OCI-LY1 (cell line): Measurements from ENCODE around the gene RAD21L1.

Experiments used
- H2AFZ ChIP-seq: fragments of 200-600 bp; sonication (generic), shearing (Covaris generic); 2 replicates; pipeline ENCODE4 v1.6.0; 2014; ENCODE audit warnings: antibody characterized with exemption, mild to moderate bottlenecking, low read length
- H3F3A ChIP-seq: fragments of 200-600 bp; sonication (generic), shearing (Covaris generic); 2 replicates; pipeline ENCODE4 v1.6.0; 2014; ENCODE audit warnings: mild to moderate bottlenecking, antibody characterized with exemption, low read length, moderate library complexity; ENCODE audit not compliant: insufficient read depth
- H3K27ac ChIP-seq: fragments of 200-600 bp; sonication (generic); 2 replicates; pipeline ENCODE4 v1.5.1; 2014; ENCODE audit warnings: low read length, mixed run types, mild to moderate bottlenecking, low read depth; ENCODE audit not compliant: poor library complexity, severe bottlenecking
- H3K27me3 ChIP-seq: fragments of 200-600 bp; sonication (generic); 2 replicates; pipeline ENCODE4 v1.6.0; 2014; ENCODE audit warnings: antibody characterized with exemption, mild to moderate bottlenecking, low read length, moderate library complexity; ENCODE audit not compliant: insufficient read depth
- H3K36me3 ChIP-seq: fragments of 200-600 bp; sonication (generic); 2 replicates; pipeline ENCODE4 v1.6.1; 2014; ENCODE audit warnings: mild to moderate bottlenecking, antibody characterized with exemption, low read length, moderate library complexity, mixed read lengths; ENCODE audit not compliant: insufficient read depth
- H3K4me1 ChIP-seq: fragments of 200-600 bp; sonication (generic); 2 replicates; pipeline ENCODE4 v1.5.1; 2014; ENCODE audit warnings: mild to moderate bottlenecking, low read length, moderate library complexity; ENCODE audit not compliant: insufficient read depth, severe bottlenecking
- H3K4me2 ChIP-seq: fragments of 200-600 bp; sonication (generic), shearing (Covaris generic); 2 replicates; pipeline ENCODE4 v1.6.1; 2014; ENCODE audit warnings: low read length
- H3K4me3 ChIP-seq: fragments of 200-600 bp; sonication (generic); 2 replicates; pipeline ENCODE4 v1.5.1; 2014; ENCODE audit warnings: low read length, low read depth, mild to moderate bottlenecking, mixed read lengths; ENCODE audit not compliant: poor library complexity, severe bottlenecking
- H3K79me2 ChIP-seq: fragments of 200-600 bp; shearing (Covaris generic); 2 replicates; pipeline ENCODE4 v1.6.1; 2016; ENCODE audit warnings: mixed run types, low read length, mixed read lengths; ENCODE audit not compliant: insufficient read depth
- H3K9ac ChIP-seq: fragments of 200-600 bp; sonication (generic), shearing (Covaris generic); 2 replicates; pipeline ENCODE4 v1.6.1; 2014; ENCODE audit warnings: mild to moderate bottlenecking, low read length, mixed read lengths
- H3K9me2 ChIP-seq: fragments of 200-600 bp; sonication (generic), shearing (Covaris generic); 2 replicates; pipeline ENCODE4 v1.6.1; 2014; ENCODE audit warnings: low read depth, mild to moderate bottlenecking, low read length, mixed read lengths
- H3K9me3 ChIP-seq: fragments of 200-600 bp; shearing (Covaris generic); 2 replicates; pipeline ENCODE4 v1.6.1; 2014; ENCODE audit warnings: low read length, mixed read lengths
- H4K20me1 ChIP-seq: fragments of 200-600 bp; sonication (generic), shearing (Covaris generic); 2 replicates; pipeline ENCODE4 v1.6.0; 2016; ENCODE audit warnings: mild to moderate bottlenecking, low read length; ENCODE audit not compliant: insufficient read depth
- CTCF ChIP-seq: fragments of 200-600 bp; sonication (generic), shearing (Covaris generic); IDR thresholded peaks from 2 replicates; pipeline ENCODE4 v1.5.1; 2017; ENCODE audit warnings: mild to moderate bottlenecking, antibody characterized with exemption, low read length, moderate library complexity, mixed read lengths
- EZH2 ChIP-seq: fragments of 200-600 bp; sonication (generic), shearing (Covaris generic); IDR thresholded peaks from 2 replicates; pipeline ENCODE4 v1.8.0; 2017; ENCODE audit warnings: borderline replicate concordance, mixed run types, mild to moderate bottlenecking, antibody characterized with exemption, low read length, moderate library complexity, mixed read lengths

Gene RAD21L1

GRCh38 chr20:1263853-1264252 lies 38.0 kb downstream of the RAD21L1 start:
- Histone ChIP-seq H3K4me1 (no peaks in the 10 kb centered on the region), H3K4me3 (no peak overlapping the region), H3K4me2 (no peak overlapping the region), H3K79me2 (no peaks in the 10 kb centered on the region), H4K20me1 (no peaks in the 10 kb centered on the region), H3K27ac (no peak overlapping the region), H3K27me3 (0 out of 2 replicates have a peak, but pooled peaks cover 6% of the 10 kb centered on the region), H3K9me3 (no peaks in the 10 kb centered on the region), H3K9ac (no peak overlapping the region), H3K9me2 (no peaks in the 10 kb centered on the region), H3F3A (no peaks in the 10 kb centered on the region), H2AFZ (no peak overlapping the region), H3K36me3 (no peaks in the 10 kb centered on the region)
- TF ChIP-seq CTCF (no peak), EZH2 (no peak)

GRCh38 chr20:1264727-1265126 lies 38.9 kb downstream of the RAD21L1 start:
- Histone ChIP-seq H3K36me3 (no peaks in the 10 kb centered on the region), H3K9me3 (no peaks in the 10 kb centered on the region), H3K79me2 (no peaks in the 10 kb centered on the region), H3K9me2 (no peaks in the 10 kb centered on the region), H2AFZ (no peak overlapping the region), H3K27me3 (0 out of 2 replicates have a peak, but pooled peaks cover 6% of the 10 kb centered on the region), H3F3A (no peaks in the 10 kb centered on the region), H3K4me2 (no peak overlapping the region), H3K4me3 (no peak overlapping the region), H4K20me1 (no peaks in the 10 kb centered on the region), H3K27ac (no peak overlapping the region), H3K4me1 (no peaks in the 10 kb centered on the region), H3K9ac (no peak overlapping the region)
- TF ChIP-seq EZH2 = no peak
- no peak for TF ChIP-seq CTCF

- no peak overlapping the region for H3K4me2 ChIP-seq
- H3K27me3 ChIP-seq = 0 out of 2 replicates have a peak, but pooled peaks cover 6% of the 10 kb centered on the region
- H3K9me2 ChIP-seq = no peaks in the 10 kb centered on the region
- H3F3A ChIP-seq = no peaks in the 10 kb centered on the region
- no peaks in the 10 kb centered on the region for H3K36me3 ChIP-seq
- no peak overlapping the region for H3K27ac ChIP-seq
- H3K4me3 ChIP-seq = peak overlapping the region; percentile 46
- no peaks in the 10 kb centered on the region for H3K79me2 ChIP-seq
- no peaks in the 10 kb centered on the region for H4K20me1 ChIP-seq
- H3K4me1 ChIP-seq = no peaks in the 10 kb centered on the region
- H3K9me3 ChIP-seq = no peaks in the 10 kb centered on the region
- no peak overlapping the region for H3K9ac ChIP-seq
- no peak overlapping the region for H2AFZ ChIP-seq
- no peak for TF ChIP-seq EZH2
- no peak for TF ChIP-seq CTCF
Observed at GRCh38 chr20:1265226-1265915, 39.5 kb downstream of the RAD21L1 start.
